Omental fat pad (tissue), 4 donors: ENCODE results near the gene DUSP8. TPM values are rescaled to one million over a fixed set of nuclear protein-coding genes. Genes with fewer than 3 reads are reported as not detected.
"Not testable (repeated sequence)": the region's sequence is repeated elsewhere in the genome, so short reads cannot be mapped to it uniquely, and the experiment has no call there.

ENCODE experiments used
- ATAC-seq: fragments of 150-250 bp; one replicate; pipeline ENCODE4 v1.9.1; 2016; ENCODE audit warnings: mild to moderate bottlenecking, moderate library complexity; ENCODE audit not compliant: low FRiP score
- DNase-seq: peaks from one replicate; pipeline ENCODE4 v3.0.0-alpha.2; 2019; ENCODE audit warnings: low spot score
- total RNA-seq, 4 donors: library from RNA; depleted of rRNA; stranded (reverse); fragments of >200 nt; gene quantifications; one replicate each; pipeline ENCODE4 v1.1.0, GENCODE V29; 2016
- TF ChIP-seq, protein P1 (sequence below), 3 donors: fragments of 450-650 bp; IDR thresholded peaks; one replicate each; pipeline ENCODE4 v1.5.1; 2016 to 2017; ENCODE audit warnings: antibody characterized with exemption in 3 of 3, mild to moderate bottlenecking in 3 of 3, moderate library complexity in 2 of 3

Gene DUSP8
- total RNA-seq, 4 donors from 2014 or later, result 0.47 to 5.6 (median 4.0) TPM

DNA sequence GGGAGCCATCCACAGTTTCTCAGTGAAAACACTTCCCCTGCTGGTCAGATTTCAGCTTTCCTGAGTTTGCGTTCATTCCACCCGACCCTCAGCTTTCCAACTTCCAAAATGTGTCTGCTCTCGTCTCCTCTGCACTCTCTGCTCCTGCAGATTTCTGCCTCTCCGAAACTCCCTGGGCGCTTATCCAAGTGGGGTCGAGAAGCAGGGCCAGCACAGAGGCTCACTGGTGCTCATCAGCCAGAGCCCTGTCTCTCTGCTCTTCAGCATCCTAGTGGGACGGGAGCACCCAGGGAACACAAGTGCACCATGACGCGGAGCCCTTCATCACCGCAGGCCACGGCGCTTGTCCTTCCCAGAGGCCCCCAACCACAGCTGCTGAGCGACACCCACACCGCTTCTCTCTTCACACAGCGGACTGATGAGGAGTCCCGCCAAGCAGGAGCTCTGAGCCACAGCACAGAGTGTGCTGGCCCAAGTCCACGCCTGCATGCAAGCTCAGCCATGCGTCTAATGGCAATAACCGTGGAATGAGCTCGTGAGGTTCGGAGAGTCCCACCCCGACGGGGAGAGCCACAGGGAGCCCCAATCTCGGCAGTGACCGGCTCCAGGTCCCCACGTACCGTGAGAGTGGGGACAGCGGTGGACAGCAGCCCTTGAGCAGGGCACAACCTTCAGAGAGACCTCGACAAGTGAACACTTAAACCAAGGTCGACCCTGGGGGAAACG, 57.6 kb downstream of the DUSP8 start:
- ATAC-seq (no peak), DNase-seq (no peak)
- TF ChIP-seq, protein P1, sequence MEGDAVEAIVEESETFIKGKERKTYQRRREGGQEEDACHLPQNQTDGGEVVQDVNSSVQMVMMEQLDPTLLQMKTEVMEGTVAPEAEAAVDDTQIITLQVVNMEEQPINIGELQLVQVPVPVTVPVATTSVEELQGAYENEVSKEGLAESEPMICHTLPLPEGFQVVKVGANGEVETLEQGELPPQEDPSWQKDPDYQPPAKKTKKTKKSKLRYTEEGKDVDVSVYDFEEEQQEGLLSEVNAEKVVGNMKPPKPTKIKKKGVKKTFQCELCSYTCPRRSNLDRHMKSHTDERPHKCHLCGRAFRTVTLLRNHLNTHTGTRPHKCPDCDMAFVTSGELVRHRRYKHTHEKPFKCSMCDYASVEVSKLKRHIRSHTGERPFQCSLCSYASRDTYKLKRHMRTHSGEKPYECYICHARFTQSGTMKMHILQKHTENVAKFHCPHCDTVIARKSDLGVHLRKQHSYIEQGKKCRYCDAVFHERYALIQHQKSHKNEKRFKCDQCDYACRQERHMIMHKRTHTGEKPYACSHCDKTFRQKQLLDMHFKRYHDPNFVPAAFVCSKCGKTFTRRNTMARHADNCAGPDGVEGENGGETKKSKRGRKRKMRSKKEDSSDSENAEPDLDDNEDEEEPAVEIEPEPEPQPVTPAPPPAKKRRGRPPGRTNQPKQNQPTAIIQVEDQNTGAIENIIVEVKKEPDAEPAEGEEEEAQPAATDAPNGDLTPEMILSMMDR (IDR thresholded peaks at IDR 0.05), result no peak

DNA sequence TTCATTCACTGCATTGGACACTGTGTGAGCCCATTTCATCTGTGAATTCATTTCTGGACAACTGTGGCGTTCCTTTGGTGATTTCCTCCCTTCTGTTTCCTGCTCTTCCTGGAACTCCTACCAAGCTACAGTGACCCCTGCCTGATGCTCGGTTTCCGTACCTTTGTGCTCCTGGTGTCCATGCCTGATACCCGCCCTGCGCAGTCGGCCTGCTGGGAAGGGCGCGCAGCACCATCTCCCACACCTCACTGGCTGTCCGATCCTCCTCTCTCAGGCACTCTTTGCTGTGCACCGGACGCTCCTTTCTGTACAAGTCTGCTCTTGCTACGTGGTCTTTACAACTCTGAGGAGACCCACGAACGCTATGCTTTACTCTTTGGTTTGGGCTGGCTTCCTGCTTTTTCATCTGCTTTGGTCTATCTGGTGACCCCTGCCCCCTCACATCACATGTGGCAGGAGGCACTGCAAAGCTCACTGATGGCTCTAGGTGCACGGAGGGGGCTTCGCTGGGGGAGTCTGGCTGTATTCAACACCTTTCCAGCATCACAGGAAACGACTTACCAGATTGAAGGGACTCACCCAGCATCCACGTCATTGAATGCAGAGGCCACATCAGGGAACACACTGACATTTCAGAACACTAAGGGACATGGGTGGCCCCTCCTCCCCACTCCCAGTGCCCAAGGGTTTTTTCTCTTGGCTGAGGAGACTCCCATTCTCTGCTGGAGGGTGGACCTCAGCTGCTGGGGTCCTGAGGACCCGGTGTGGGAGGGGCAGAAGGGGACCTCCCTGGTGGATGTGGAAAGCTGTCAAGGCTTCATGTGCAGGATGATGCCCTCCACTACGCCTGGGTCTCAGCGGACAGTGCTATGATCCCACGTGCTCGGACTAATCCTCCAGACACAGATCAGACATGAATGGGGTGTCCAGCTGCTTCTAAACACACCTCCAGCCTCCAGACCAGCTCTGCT, 58.5 kb downstream of the DUSP8 start:
- TF ChIP-seq, protein P1 (IDR thresholded peaks at IDR 0.05), result no peak
- DNase-seq (no peak), ATAC-seq (no peak)

DNA sequence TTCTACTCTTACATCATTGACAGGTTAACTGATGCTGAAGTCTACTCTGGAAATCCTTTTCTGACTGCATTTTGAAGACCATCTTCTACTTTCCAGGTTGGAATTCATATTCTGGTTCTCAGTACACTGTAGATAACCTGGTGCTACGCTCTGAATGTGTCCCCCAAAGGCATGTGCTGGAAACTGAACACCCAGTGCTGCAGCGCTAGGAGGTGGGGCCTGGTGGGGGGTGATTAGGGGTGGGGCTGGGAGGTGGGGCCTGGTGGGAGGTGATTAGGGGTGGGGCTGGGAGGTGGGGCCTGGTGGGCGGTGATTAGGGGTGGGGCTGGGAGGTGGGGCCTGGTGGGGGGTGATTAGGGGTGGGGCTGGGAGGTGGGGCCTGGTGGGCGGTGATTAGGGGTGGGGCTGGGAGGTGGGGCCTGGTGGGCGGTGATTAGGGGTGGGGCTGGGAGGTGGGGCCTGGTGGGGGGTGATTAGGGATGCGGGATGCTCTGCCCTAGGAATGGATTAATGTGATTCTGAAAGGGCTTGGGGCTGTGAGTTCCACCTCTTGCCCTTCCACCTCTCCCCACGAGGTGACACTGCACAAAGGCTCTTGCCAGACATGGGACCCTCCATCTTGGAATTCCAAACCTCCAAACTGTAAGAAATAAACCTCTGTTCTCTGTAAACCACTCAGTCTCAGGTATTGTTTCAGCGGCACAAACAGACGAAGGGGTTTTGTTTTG, 59.4 kb downstream of the DUSP8 start:
- ATAC-seq, DNase-seq: not testable (repeated sequence)

DNA sequence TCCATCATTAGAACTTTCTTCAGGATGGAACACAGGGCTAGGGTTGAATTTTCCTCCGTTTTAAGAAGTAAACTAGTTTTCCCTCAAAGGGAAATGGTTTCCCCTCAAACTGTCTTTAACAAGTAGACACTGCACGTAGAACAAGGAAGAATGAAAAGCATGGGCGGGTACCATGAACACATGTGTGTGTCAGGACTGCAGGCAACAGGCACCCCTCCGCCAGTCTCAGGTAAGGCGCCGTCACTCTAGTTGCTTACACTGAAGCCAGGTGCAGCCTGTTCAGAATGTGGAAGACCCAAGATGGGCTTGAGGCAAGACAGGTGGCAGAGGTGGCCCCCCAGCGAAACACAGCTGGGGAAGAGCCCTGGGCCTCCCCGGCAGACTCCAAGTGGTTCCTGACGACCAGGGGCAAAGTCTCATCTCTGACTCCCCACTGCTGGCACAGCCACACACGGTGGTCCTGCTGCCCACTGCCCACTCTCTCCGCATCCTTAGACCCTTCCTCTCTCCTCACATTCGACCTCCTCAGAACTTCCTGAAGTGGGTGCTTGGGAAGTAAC, 60.1 kb downstream of the DUSP8 start:
- DNase-seq (no peak), ATAC-seq (no peak)
- TF ChIP-seq, protein P1 (IDR thresholded peaks at IDR 0.05), result no peak

DNA sequence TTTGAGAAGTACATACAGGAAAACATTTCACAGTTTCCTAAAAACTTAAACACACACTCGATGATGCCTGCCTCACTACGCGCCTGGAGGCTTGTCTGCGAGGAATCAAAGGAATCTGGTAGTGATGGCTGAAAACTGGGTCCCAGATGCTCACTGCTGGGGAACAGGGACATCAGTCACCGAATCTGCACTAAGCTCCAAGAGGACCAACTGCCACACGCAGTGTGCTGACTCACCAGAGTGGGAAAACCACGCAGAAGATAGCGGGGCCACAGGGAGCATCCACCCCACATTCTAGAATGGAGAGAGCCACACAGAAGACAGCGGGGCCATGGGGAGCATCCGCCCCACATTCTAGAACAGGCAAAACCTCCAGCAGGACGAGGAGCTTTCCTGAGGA, 61.1 kb downstream of the DUSP8 start:
- no peak for DNase-seq
- TF ChIP-seq, protein P1 (IDR thresholded peaks at IDR 0.05), result no peak
- no peak for ATAC-seq

DNA sequence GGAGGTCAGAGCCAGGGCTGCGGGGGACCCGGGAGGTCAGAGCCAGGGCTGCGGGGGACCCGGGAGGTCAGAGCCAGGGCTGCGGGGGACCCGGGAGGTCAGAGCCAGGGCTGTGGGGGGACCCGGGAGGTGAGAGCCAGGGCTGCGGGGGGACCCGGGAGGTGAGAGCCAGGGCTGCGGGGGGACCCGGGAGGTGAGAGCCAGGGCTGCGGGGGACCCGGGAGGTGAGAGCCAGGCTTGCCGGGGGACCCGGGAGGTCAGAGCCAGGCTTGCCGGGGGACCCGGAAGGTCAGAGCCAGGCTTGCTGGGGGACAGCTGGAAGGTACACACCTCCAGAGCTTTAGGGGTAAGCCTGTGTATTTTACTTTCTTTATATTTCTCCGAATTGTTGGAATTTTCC, 61.7 kb downstream of the DUSP8 start:
- ATAC-seq, DNase-seq: not testable (repeated sequence)

DNA sequence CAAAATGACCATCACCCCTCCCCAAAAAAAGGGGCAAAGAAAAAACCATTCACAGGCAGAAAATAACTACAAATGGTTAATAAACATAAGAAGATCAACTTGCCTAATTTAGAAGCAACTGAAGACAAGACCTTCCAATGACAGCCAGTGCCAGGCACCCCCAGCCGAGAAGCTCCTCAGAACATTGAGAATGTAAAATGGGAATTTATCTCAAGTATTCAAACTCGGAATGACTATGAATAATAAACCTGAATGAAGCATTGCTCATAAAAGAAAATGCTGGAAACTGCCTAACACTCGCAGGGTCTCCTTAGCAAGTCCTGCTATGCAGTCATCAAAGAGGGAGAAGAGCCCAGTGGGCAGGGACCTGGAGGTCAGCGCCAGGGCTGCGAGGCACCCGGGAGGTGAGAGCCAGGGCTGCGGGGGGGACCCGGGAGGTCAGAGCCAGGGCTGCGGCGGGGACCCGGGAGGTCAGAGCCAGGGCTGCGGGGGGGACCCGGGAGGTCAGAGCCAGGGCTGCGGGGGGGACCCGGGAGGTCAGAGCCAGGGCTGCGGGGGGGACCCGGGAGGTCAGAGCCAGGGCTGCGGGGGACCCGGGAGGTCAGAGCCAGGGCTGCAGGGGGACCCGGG, 62.3 kb downstream of the DUSP8 start:
- TF ChIP-seq, protein P1 (IDR thresholded peaks at IDR 0.05), result no peak
- ATAC-seq, result no peak
- no peak for DNase-seq
